Measurements from ENCODE around the gene CSTF2T. TPM values are rescaled to one million over a fixed set of nuclear protein-coding genes. Genes with fewer than 3 reads are reported as not detected.

Gene CSTF2T
- 52.0 and 54.9 TPM in 2 replicates for total RNA-seq

DNA sequence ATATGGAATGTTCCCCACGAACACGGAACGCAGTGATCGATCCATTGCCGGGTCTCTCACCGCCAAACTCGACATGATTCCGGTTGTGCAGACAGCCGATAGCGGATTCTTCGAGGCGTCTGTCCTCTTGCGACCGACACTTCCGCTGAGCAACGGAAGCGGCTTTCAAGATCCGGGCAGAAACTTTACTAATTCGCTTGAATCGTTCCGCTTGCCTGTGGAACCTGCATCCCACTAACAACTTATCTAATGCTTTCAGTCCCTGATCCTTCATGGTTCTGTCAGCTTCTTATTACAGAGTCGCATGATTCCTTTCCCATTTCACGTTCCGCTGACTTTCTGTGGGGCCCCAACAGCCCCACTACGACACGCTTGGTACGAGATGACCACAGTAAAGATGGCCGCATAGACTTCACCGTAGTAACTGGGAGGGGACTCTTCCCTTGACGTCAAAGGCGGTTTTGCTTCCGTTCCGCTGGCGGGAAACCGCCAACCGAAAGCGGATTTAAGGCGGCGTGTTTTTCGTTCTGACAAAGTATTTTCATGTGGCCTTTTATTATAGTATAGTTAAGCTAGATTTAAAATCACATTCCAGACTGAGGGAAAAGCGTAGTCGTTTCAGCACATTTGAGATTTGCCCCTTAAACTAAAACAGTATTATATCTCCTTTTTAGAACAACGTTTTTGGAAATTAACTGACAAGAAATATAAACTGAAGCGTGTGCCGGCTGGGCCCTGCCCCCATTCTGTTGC, at the start of gene CSTF2T:
CSTF2T (minus strand) TSS at position 121 of the 753 bp plus-strand sequence; CDS start at position 75, 46 bp downstream.
- intact Hi-C loops (cut with micrococcal nuclease), result loop anchor here (1.0 to 5.0 kb wide), 5 partner anchors 8 to 1077 kb away; no protein-coding TSS in a partner anchor

GRCh38 chr10:51748959-51749358, 49.6 kb upstream of the CSTF2T start:
- intact Hi-C loops (cut with micrococcal nuclease), result no loop called here

- intact Hi-C loops (cut with micrococcal nuclease), result no loop called here
These were observed 47.8 kb upstream of the CSTF2T start for GRCh38 chr10:51747216-51747615.

GRCh38 chr10:51745397-51745796, 46.0 kb upstream of the CSTF2T start:
- intact Hi-C loops (cut with micrococcal nuclease), result no loop called here

DNA sequence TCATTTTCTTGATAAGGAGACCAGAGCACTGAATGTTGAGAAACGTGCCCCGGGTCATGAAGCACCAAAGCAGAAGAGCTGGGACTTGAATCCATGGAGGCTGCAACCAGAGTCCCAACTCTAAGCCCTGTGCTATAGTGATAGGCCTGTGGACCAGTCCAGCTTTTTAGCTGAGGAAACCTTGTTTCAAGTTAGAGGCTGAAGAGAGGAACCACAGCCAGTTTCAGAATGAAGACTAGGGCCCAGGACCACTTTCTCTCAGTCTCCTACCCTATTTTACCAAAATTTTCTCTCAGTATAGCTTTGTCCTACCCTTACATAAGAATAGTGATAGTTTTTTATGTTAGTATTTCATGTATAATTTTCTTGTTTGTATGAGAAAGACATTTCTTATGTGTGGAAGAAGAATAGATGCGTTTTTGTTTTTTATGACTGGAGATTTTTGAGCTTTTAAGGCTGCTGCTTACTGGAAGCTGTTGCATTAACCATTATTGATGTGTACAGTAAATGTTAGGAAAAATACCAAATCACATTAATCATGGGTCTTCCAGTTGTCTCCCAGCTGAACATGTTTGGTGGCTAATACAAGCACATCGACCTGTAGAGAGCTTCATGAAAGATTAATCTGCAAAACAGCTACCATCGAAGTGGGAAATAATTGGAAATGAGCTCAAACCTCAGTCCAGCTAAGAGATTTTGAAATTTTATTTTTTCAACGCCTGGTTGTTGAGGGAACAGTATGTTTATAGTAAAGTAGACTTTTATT, 45.0 kb upstream of the CSTF2T start:
- intact Hi-C loops (cut with micrococcal nuclease), result no loop called here

DNA sequence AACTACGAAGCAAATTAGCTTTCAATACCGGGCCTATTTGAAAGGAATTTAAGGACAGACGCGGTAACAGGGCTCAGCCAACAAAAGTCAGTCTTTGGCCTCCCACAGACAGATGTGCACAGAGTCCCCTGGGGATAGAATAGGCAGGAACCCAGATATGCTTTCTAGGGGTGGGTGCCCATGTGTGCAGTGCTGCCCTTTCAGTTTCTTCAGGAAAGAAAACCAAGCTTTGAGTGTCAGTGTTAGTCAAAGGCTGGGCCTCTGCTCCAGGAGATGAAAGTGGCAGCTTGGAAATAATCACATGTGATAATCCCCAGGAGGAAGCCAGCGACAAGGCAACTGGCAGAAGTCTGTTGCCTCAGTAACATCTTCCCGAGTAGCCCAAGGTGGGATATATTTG, 43.8 kb upstream of the CSTF2T start:
- intact Hi-C loops (cut with micrococcal nuclease), result no loop called here

GRCh38 chr10:51733057-51733456, 33.7 kb upstream of the CSTF2T start:
- intact Hi-C loops (cut with micrococcal nuclease), result no loop called here

GRCh38 chr10:51729822-51730555, 30.6 kb upstream of the CSTF2T start:
- intact Hi-C loops (cut with micrococcal nuclease), result no loop called here

GRCh38 chr10:51724038-51724437, 24.6 kb upstream of the CSTF2T start:
- intact Hi-C loops (cut with micrococcal nuclease), result no loop called here

DNA sequence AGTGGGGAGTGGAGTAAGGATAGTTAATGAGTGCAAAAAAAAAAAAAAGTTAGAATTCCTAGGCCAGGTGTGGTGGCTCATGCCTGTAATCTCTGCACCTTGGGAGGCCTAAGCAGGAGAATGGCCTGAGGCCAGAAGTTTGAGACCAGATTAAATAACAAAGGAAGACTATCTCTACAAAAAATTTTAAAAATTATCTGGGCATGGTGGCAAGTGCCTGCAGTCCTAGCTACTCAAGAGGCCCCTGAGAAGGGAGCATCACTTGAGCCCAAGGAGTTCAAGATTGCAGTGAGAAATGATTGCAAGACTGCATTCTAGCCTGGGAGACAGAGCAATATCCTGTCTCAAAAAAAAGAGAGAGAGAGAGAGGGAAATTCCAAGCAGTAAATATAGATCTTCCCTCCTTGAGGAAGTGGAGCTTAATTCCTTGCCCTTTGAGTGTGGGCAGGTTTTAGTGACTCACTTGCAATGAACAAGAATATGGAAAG, 19.5 kb upstream of the CSTF2T start:
- intact Hi-C loops (cut with micrococcal nuclease), result no loop called here

- intact Hi-C loops (cut with micrococcal nuclease), result no loop called here
These were observed 17.6 kb upstream of the CSTF2T start for GRCh38 chr10:51716981-51717380.

DNA sequence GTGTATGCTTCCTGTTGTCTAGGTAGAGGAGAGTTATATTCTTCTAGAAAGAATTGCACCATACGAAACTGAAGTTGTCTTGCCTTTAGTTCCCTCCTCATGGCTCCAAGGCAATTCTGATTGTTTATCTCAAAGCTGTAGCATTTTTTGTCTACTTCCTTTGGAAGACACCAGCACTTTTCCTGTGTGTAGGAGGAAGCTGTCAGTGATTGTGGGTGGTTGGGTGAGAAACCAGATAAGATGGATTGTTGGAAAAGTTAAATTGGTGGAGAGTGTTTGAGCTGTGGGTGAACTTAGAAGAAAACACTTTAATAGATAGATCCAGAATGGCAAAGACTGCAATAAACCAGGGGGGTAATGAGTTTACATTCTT, 12.1 kb upstream of the CSTF2T start:
- intact Hi-C loops (cut with micrococcal nuclease), result no loop called here

- intact Hi-C loops (cut with micrococcal nuclease), result no loop called here
These were observed 10.1 kb upstream of the CSTF2T start for GRCh38 chr10:51709324-51709972.

DNA sequence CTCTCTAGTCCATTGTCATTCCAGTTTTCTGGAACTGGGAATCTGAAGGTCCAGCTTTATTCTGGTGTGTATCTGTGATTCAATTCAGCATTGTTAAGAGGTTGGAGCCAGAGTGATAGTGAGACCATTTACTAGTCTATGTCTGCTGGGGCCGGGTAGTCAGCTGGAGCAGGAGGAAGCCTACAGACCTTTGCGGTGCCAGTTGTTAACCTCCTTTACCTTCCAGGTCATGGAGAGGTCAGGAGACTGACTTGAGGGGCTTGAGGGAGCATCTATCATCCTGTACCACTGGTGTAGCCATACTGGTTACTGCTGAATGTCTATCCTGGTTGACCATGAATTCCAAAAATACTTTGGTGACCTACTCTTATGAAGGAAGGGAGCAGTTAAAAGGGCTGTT, 9.2 kb upstream of the CSTF2T start:
- intact Hi-C loops (cut with micrococcal nuclease), result no loop called here

GRCh38 chr10:51707821-51708424, 8.5 kb upstream of the CSTF2T start:
- intact Hi-C loops (cut with micrococcal nuclease), result loop anchor here (1.0 kb wide), 1 partner anchor 9 kb away; the partner anchor contains the start of gene CSTF2T

GRCh38 chr10:51707392-51707791, 8.0 kb upstream of the CSTF2T start:
- intact Hi-C loops (cut with micrococcal nuclease), result loop anchor here (1.0 kb wide), 1 partner anchor 8 kb away; the partner anchor contains the start of gene CSTF2T

DNA sequence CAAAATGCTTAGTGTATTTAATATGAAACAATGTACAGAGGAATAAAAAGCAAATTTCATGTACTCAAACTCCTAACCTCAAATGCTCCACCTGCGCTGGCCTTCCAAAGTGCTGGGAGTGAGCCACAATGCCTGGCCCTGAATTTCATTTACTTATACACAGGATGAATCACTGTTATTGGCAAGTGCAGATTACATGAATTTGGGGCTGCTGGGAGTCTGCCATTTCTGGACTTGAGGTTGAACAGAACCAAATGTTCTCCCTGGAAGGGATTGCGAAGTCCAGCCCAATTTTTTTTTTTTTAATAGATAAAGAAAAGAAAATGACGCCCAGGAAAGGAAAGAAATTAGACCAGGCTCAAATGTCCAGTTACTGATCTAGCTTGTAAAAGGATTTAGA, 6.8 kb upstream of the CSTF2T start:
- intact Hi-C loops (cut with micrococcal nuclease), result no loop called here

DNA sequence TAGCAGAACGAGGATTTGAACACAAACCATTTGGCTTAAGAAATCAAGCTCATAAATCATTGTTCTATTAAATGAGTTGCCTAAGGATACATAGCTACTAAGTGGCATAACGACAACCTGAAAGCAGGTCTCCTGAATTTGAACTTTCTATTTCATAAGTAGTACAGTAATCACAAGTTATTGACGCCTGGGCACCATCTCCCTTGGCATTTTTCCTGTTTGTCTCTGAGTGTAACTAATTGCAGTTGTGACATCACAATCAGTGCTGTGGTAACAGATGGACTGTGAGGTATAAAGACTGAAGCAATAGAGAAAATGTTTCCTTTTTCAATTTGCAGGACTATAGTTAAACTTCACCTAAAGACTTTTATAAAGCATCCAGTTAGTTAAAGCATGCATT, 6.4 kb upstream of the CSTF2T start:
- intact Hi-C loops (cut with micrococcal nuclease), result no loop called here

DNA sequence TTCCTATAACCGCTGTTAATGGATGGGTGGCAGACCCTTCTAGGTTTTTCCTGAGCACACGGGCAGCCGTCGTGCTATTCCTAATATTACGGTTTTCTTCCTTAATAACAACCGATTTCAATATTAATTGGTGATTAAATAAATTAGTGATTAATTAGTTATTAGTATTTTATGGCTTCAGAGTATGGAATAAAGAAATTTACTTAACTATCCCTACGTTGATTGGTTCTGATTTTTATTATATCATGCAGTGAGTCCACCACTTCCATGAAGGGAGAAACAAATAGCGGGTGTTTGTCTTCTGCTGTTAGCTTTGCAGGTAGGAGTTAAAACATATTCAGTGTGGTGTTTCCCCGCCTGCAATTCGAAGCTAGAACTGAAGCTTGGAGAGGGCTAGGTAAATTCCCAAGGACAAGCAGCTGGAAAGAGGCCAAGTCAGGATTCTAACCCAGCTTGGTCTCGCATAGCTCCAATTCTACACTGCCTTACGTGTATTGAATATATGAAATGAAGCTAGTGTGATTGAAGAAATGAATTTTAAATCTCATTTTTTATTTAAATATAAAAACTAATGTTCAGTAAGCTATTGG, 928 bp upstream of the CSTF2T start:
- intact Hi-C loops (cut with micrococcal nuclease), result no loop called here

GRCh38 chr10:51699145-51699474, 285 bp downstream of the CSTF2T start:
- intact Hi-C loops (cut with micrococcal nuclease), result loop anchor here (1.0 to 5.0 kb wide), 5 partner anchors 8 to 1077 kb away; no protein-coding TSS in a partner anchor

Measured in T-helper 1 cell treated with Interleukin-12 subunit alpha and Interleukin-12 subunit beta and Interleukin-4 antibody, amounts not matched to agents 30 ng/mL and 1 ng/mL, for 36 hours (primary cell).